ENCODE results near the gene UGT1A8. TPM values are rescaled to one million over a fixed set of nuclear protein-coding genes. Genes with fewer than 3 reads are reported as not detected.

Gene UGT1A8
- polyA plus RNA-seq, 1 of the 3 experiments (the other 2 are of a cell fraction): not detected

DNA sequence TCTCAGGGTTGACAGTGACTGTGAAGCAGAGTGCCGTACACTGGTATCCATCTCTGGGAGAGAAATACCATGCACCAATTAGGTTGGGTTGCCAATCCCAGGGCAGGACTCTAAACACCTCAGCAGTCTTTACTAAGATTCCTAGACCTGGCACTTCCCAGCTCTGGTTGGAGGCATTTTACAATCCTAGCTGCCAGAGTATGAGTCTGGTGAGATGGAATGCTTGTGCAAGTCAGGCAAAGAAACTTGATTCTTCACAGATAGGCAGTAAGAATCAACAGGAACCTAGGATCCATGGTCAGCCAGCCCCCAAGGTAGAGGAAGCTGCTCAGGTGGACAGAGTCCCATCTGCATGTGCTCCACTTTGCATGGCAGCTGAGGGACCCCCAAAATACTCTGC, 89.3 kb downstream of the UGT1A8 start (continued):
- TF ChIP-seq, protein P1, sequence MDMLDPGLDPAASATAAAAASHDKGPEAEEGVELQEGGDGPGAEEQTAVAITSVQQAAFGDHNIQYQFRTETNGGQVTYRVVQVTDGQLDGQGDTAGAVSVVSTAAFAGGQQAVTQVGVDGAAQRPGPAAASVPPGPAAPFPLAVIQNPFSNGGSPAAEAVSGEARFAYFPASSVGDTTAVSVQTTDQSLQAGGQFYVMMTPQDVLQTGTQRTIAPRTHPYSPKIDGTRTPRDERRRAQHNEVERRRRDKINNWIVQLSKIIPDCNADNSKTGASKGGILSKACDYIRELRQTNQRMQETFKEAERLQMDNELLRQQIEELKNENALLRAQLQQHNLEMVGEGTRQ (IDR thresholded peaks at IDR 0.05; ENCODE audit: borderline replicate concordance, low read depth, low read length): no peak
- TF ChIP-seq CHD2 (IDR thresholded peaks at IDR 0.05; ENCODE audit: low read length, partially characterized antibody) (no peak), RAD21 (IDR thresholded peaks at IDR 0.05; ENCODE audit: low read length) (no peak), RFX5 (IDR thresholded peaks at IDR 0.05; ENCODE audit: low read length) (no peak), ELF1 (IDR thresholded peaks at IDR 0.05) (no peak)

DNA sequence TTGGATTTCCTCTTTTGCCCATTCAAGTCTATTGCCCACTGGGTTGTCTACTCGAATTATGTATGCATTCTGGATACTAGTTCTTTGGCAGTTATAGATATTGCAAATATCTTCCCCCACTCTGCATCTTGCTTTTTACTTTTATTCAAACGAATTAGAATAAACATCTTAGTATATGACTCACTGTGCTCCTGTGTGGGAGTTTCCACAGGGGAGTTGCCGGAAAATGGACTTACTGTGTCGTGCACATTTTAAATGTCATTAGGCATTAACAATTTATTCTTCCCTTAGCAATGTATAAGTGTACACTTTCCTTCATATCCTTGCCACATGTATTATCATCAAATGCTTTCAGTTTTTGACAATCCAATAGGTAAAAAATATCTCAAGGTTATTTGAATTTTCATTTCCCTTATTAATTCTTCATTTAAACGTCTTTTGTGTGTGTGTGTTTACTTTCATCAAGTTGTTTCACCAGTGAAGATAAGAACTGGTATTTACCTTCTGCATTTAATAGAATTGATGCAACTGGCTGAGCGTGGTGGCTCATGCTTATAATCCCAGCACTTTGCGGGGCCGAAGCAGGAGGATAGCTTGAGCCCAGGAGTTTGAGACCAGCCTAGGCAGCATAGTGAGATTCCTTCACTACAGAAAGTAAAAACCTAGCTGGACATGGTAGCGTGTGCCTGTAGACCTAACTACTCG, 90.7 kb downstream of the UGT1A8 start:
- no peak overlapping the region for H3K27ac ChIP-seq (ENCODE audit: low read depth in 2 of 2, low read length in 1 of 2)
- no peaks in the 10 kb centered on the region for H3K36me3 ChIP-seq (replicated peaks in 1 of 2; ENCODE audit: control insufficient read depth in 1 of 2, insufficient read depth in 2 of 2, low read length in 1 of 2)
- H3K79me2 ChIP-seq (ENCODE audit: insufficient read depth): no peaks in the 10 kb centered on the region
- peaks cover 2% of the 10 kb centered on the region for H3F3A ChIP-seq (replicated peaks; ENCODE audit: insufficient read depth)
- H2AFZ ChIP-seq (ENCODE audit: low read depth): no peak overlapping the region; the same call in 1 of the 2 replicates
- H4K20me1 ChIP-seq (ENCODE audit: insufficient read depth): no peaks in the 10 kb centered on the region
- H3K4me1 ChIP-seq (ENCODE audit: control insufficient read depth in 1 of 2, insufficient read depth in 2 of 2, low read depth in 1 of 2, low read length in 1 of 2): peaks cover 0 to 18% of the 10 kb centered on the region in 2 experiments; a peak in 2 of 4 replicates
- DNase-seq: no peak
- H3K4me3 ChIP-seq (ENCODE audit: low read depth in 2 of 2, low read length in 1 of 2): no peak overlapping the region
- ChIA-PET POLR2A (no interaction called here), CTCF (no interaction called here)
- no peaks in the 10 kb centered on the region for H3K9me3 ChIP-seq
- no peaks in the 10 kb centered on the region for H3K9me2 ChIP-seq
- no peak overlapping the region for H3K4me2 ChIP-seq
- no peak overlapping the region for H3K9ac ChIP-seq
- H3K27me3 ChIP-seq (ENCODE audit: insufficient read depth): no peaks in the 10 kb centered on the region
- TF ChIP-seq, protein P2, sequence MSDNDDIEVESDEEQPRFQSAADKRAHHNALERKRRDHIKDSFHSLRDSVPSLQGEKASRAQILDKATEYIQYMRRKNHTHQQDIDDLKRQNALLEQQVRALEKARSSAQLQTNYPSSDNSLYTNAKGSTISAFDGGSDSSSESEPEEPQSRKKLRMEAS (IDR thresholded peaks at IDR 0.05; ENCODE audit: low read depth): no peak
- TF ChIP-seq GATA2 (CRISPR knock-in tag; IDR thresholded peaks at IDR 0.05) (no peak), NFIC (IDR thresholded peaks at IDR 0.05; ENCODE audit: borderline replicate concordance) (no peak), ELF1 (IDR thresholded peaks at IDR 0.05) (no peak), YY1 (IDR thresholded peaks at IDR 0.05; ENCODE audit: low read depth) (no peak), RFX5 (IDR thresholded peaks at IDR 0.05; ENCODE audit: low read length) (no peak), NRF1 (IDR thresholded peaks at IDR 0.05; ENCODE audit: low read depth, low read length) (no peak), SMC3 (IDR thresholded peaks at IDR 0.05; ENCODE audit: low read depth, low read length) (no peak), FOSL2 (IDR thresholded peaks at IDR 0.05; ENCODE audit: borderline replicate concordance, low read depth) (no peak), MXI1 (IDR thresholded peaks at IDR 0.05; ENCODE audit: low read depth, low read length) (no peak)
- TF ChIP-seq, protein P3, sequence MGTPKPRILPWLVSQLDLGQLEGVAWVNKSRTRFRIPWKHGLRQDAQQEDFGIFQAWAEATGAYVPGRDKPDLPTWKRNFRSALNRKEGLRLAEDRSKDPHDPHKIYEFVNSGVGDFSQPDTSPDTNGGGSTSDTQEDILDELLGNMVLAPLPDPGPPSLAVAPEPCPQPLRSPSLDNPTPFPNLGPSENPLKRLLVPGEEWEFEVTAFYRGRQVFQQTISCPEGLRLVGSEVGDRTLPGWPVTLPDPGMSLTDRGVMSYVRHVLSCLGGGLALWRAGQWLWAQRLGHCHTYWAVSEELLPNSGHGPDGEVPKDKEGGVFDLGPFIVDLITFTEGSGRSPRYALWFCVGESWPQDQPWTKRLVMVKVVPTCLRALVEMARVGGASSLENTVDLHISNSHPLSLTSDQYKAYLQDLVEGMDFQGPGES (IDR thresholded peaks at IDR 0.05; ENCODE audit: low read depth, low read length): no peak
- TF ChIP-seq, protein P4, sequence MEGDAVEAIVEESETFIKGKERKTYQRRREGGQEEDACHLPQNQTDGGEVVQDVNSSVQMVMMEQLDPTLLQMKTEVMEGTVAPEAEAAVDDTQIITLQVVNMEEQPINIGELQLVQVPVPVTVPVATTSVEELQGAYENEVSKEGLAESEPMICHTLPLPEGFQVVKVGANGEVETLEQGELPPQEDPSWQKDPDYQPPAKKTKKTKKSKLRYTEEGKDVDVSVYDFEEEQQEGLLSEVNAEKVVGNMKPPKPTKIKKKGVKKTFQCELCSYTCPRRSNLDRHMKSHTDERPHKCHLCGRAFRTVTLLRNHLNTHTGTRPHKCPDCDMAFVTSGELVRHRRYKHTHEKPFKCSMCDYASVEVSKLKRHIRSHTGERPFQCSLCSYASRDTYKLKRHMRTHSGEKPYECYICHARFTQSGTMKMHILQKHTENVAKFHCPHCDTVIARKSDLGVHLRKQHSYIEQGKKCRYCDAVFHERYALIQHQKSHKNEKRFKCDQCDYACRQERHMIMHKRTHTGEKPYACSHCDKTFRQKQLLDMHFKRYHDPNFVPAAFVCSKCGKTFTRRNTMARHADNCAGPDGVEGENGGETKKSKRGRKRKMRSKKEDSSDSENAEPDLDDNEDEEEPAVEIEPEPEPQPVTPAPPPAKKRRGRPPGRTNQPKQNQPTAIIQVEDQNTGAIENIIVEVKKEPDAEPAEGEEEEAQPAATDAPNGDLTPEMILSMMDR (IDR thresholded peaks at IDR 0.05): no peak
- TF ChIP-seq, protein P5, sequence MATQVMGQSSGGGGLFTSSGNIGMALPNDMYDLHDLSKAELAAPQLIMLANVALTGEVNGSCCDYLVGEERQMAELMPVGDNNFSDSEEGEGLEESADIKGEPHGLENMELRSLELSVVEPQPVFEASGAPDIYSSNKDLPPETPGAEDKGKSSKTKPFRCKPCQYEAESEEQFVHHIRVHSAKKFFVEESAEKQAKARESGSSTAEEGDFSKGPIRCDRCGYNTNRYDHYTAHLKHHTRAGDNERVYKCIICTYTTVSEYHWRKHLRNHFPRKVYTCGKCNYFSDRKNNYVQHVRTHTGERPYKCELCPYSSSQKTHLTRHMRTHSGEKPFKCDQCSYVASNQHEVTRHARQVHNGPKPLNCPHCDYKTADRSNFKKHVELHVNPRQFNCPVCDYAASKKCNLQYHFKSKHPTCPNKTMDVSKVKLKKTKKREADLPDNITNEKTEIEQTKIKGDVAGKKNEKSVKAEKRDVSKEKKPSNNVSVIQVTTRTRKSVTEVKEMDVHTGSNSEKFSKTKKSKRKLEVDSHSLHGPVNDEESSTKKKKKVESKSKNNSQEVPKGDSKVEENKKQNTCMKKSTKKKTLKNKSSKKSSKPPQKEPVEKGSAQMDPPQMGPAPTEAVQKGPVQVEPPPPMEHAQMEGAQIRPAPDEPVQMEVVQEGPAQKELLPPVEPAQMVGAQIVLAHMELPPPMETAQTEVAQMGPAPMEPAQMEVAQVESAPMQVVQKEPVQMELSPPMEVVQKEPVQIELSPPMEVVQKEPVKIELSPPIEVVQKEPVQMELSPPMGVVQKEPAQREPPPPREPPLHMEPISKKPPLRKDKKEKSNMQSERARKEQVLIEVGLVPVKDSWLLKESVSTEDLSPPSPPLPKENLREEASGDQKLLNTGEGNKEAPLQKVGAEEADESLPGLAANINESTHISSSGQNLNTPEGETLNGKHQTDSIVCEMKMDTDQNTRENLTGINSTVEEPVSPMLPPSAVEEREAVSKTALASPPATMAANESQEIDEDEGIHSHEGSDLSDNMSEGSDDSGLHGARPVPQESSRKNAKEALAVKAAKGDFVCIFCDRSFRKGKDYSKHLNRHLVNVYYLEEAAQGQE (IDR thresholded peaks at IDR 0.05; ENCODE audit: low read depth, low read length): no peak
- TF ChIP-seq, protein P1 (IDR thresholded peaks at IDR 0.05; ENCODE audit: borderline replicate concordance, low read depth, low read length): no peak
- WGBS (ENCODE audit: low lambda C conversion rate): 57% methylated on average over 10 of the region's 10 CpGs

All from SK-N-SH (cell line).